HCT116 (cell line): ENCODE measurements around the gene ANKEF1. TPM values are rescaled to one million over a fixed set of nuclear protein-coding genes. Genes with fewer than 3 reads are reported as not detected.

Source experiments
- ATAC-seq: fragments of 200-7000 bp; cut with Tn5 transposase; 2 replicates; pipeline ENCODE4 v1.9.1; 2020; ENCODE audit warnings: mild to moderate bottlenecking, moderate library complexity
- BruUV-seq: library from RNA; stranded (reverse); fragments of 400-500 nt; replicated peaks from 2 replicates; lab custom pipeline; 2021; lab: Mats Ljungman, UMichigan
- CTCF ChIA-PET: fragments of 300-600 bp; sonication (Branson Sonifier 250); formaldehyde crosslinking; loops from one replicate; lab custom pipeline; 2021; ENCODE audit warnings: antibody characterized with exemption; lab: Charles Lee
- POLR2A ChIA-PET: fragments of 300-600, 350-600 bp; sonication (Branson Sonifier 250); formaldehyde crosslinking; loops from one replicate; lab custom pipeline; 2021; ENCODE audit warnings: antibody characterized with exemption; lab: Charles Lee
- RAD21 ChIA-PET, 2 experiments: fragments of 300-600 bp; sonication (Branson Sonifier 250); formaldehyde crosslinking; loops; one replicate each; lab custom pipeline; 2023; ENCODE audit warnings: low total read pairs in 2 of 2; ENCODE audit not compliant: uncharacterized antibody in 2 of 2, unreplicated experiment in 2 of 2, low non-redundant PET in 1 of 2; lab: Charles Lee
- DNase-seq: peaks from one replicate; pipeline ENCODE4 v3.0.0-alpha.2; 2010; ENCODE audit warnings: low read depth, low spot score
- H2AFZ ChIP-seq: fragments of 200-600 bp; shearing (Covaris generic), sonication (generic); 2 replicates; pipeline ENCODE4 v1.6.1; 2017; ENCODE audit warnings: low read depth, mixed run types, mixed read lengths, antibody characterized with exemption, low read length; ENCODE audit not compliant: poor library complexity, severe bottlenecking
- H3K27ac ChIP-seq: 2 replicates; pipeline ENCODE4 v1.5.1; 2012; ENCODE audit warnings: low read depth, low read length
- H3K27me3 ChIP-seq: fragments of 200-600 bp; sonication (generic); 2 replicates; pipeline ENCODE4 v1.6.1; 2016; ENCODE audit warnings: mixed run types, low read length, mixed read lengths; ENCODE audit not compliant: insufficient read depth
- H3K36me3 ChIP-seq, 2 experiments: fragments of 200-500 bp in 1 of 2; fragments of 200-600 bp in 1 of 2; sonication (Bioruptor generic) in 1 of 2; sonication (generic) in 1 of 2; 2 replicates each; pipeline versions ENCODE4 v1.5.1 to v1.6.1; 2014 to 2016; ENCODE audit warnings: low read length in 2 of 2, inconsistent platforms in 1 of 2, mixed read lengths in 1 of 2, mixed run types in 1 of 2; ENCODE audit not compliant: insufficient read depth in 2 of 2, control insufficient read depth in 1 of 2
- H3K4me1 ChIP-seq, 2 experiments: fragments of 200-600 bp in 1 of 2; sonication (generic) in 1 of 2; 2 replicates each; pipeline versions ENCODE4 v1.5.1 to v1.6.1; 2012 to 2017; ENCODE audit warnings: low read length in 2 of 2, inconsistent platforms in 1 of 2, mild to moderate bottlenecking in 1 of 2, mixed read lengths in 1 of 2, mixed run types in 1 of 2, moderate library complexity in 1 of 2; ENCODE audit not compliant: insufficient read depth in 2 of 2, control insufficient read depth in 1 of 2
- H3K4me2 ChIP-seq: fragments of 200-600 bp; sonication (generic); 2 replicates; pipeline ENCODE4 v1.6.1; 2017; ENCODE audit warnings: mixed run types, low read length, mixed read lengths
- H3K4me3 ChIP-seq, 2 experiments: fragments of 200-600 bp in 1 of 2; sonication (generic) in 1 of 2; replicated peaks in 1 of 2; 2 replicates each; pipeline ENCODE4 v1.5.1; 2011 to 2016; ENCODE audit warnings: low read length in 2 of 2, control low read depth in 1 of 2, low read depth in 1 of 2, mild to moderate bottlenecking in 1 of 2, mixed read lengths in 1 of 2, mixed run types in 1 of 2
- H3K79me2 ChIP-seq: fragments of 200-600 bp; sonication (generic); 2 replicates; pipeline ENCODE4 v1.6.1; 2017; ENCODE audit warnings: mild to moderate bottlenecking, mixed run types, low read length, moderate library complexity, mixed read lengths; ENCODE audit not compliant: insufficient read depth
- H3K9ac ChIP-seq: fragments of 200-600 bp; sonication (generic); 2 replicates; pipeline ENCODE4 v1.6.1; 2016; ENCODE audit warnings: low read length, mixed read lengths
- H3K9me2 ChIP-seq: fragments of 200-600 bp; sonication (generic), shearing (Covaris generic); 2 replicates; pipeline ENCODE4 v1.6.1; 2017; ENCODE audit warnings: mixed run types, mild to moderate bottlenecking, moderate library complexity; ENCODE audit not compliant: insufficient read depth
- H3K9me3 ChIP-seq, 2 experiments: fragments of 200-500 bp in 1 of 2; fragments of 200-600 bp in 1 of 2; sonication (Bioruptor generic) in 1 of 2; sonication (generic) in 1 of 2; 2 replicates each; pipeline ENCODE4 v1.6.1; 2014 to 2017; ENCODE audit warnings: low read length in 2 of 2, mixed read lengths in 2 of 2, inconsistent platforms in 1 of 2, low read depth in 1 of 2, mild to moderate bottlenecking in 1 of 2, mixed run types in 1 of 2, moderate library complexity in 1 of 2; ENCODE audit not compliant: control insufficient read depth in 1 of 2, insufficient read depth in 1 of 2
- H4K20me1 ChIP-seq: fragments of 200-600 bp; sonication (generic), shearing (Covaris generic); 2 replicates; pipeline ENCODE4 v1.6.1; 2017; ENCODE audit warnings: mixed run types, mild to moderate bottlenecking, moderate library complexity; ENCODE audit not compliant: insufficient read depth
- CEBPB ChIP-seq: IDR thresholded peaks from 2 replicates; pipeline ENCODE4 v1.6.1; 2012; ENCODE audit warnings: low read depth
- EGR1 ChIP-seq: IDR thresholded peaks from 2 replicates; pipeline ENCODE4 v1.6.1; 2012; ENCODE audit warnings: low read depth
- ELF1 ChIP-seq: IDR thresholded peaks from 2 replicates; pipeline ENCODE4 v1.6.1; 2012; ENCODE audit warnings: low read depth, borderline replicate concordance
- EZH2 ChIP-seq: fragments of 200-600 bp; sonication (generic); IDR thresholded peaks from 2 replicates; pipeline ENCODE4 v1.6.1; 2017; ENCODE audit warnings: antibody characterized with exemption, mixed run types
- EZH2phosphoT487 ChIP-seq: fragments of 200-600 bp; IDR thresholded peaks from 2 replicates; pipeline ENCODE4 v1.6.1; 2018; ENCODE audit warnings: antibody characterized with exemption, borderline replicate concordance
- POLR2A ChIP-seq: IDR thresholded peaks from 2 replicates; pipeline ENCODE4 v1.7.0; 2011; ENCODE audit warnings: borderline replicate concordance; ENCODE audit not compliant: insufficient read depth, insufficient read length; ENCODE audit errors: extremely low read depth
- POLR2AphosphoS5 ChIP-seq: IDR thresholded peaks from 2 replicates; pipeline ENCODE4 v1.6.1; 2011; ENCODE audit warnings: mild to moderate bottlenecking, low read depth, low read length, moderate library complexity
- RAD21 ChIP-seq: IDR thresholded peaks from 2 replicates; pipeline ENCODE4 v1.6.1; 2012; ENCODE audit warnings: low read depth, mild to moderate bottlenecking
- SIN3A ChIP-seq: IDR thresholded peaks from 2 replicates; pipeline ENCODE4 v1.6.1; 2012; ENCODE audit warnings: low read depth
- SP1 ChIP-seq: IDR thresholded peaks from 2 replicates; pipeline ENCODE4 v1.6.1; 2012; ENCODE audit warnings: low read depth
- SRF ChIP-seq: IDR thresholded peaks from 2 replicates; pipeline ENCODE4 v1.6.1; 2012; ENCODE audit warnings: low read depth
- TCF7L2 ChIP-seq: IDR thresholded peaks from 2 replicates; pipeline ENCODE4 v1.7.0; 2011; ENCODE audit warnings: borderline replicate concordance, inconsistent platforms; ENCODE audit not compliant: insufficient read depth, insufficient read length; ENCODE audit errors: extremely low read depth
- YY1 ChIP-seq: IDR thresholded peaks from 2 replicates; pipeline ENCODE4 v1.6.1; 2011; ENCODE audit warnings: low read length, low read depth, moderate library complexity, mild to moderate bottlenecking; ENCODE audit not compliant: insufficient replicate concordance; ENCODE audit errors: extremely low read depth
- ZNF274 ChIP-seq: fragments of 200-500 bp; sonication (Bioruptor generic); IDR thresholded peaks from 2 replicates; pipeline ENCODE4 v1.6.1; 2014; ENCODE audit warnings: mild to moderate bottlenecking, low read depth, low read length, inconsistent platforms
- intact Hi-C: fragments of 100-400 bp; cut with micrococcal nuclease; formaldehyde crosslinking; loops from 2 replicates; pipeline ENCODE4 v1.10.0; 2022
- total RNA-seq: library from RNA; stranded (reverse); gene quantifications from one replicate; pipeline ENCODE4 v1.2.1, GENCODE V29; 2021; ENCODE audit not compliant: unreplicated experiment
- TF ChIP-seq, protein P1 (sequence below): IDR thresholded peaks from 2 replicates; pipeline ENCODE4 v1.6.1; 2011; ENCODE audit warnings: mild to moderate bottlenecking, low read length, moderate library complexity; ENCODE audit not compliant: insufficient replicate concordance; ENCODE audit errors: extremely low read depth
- TF ChIP-seq, protein P2 (sequence below): IDR thresholded peaks from 2 replicates; pipeline ENCODE4 v1.6.1; 2012

The ANKEF1 gene
- total RNA-seq, 1 experiment from 2014 or later = 15.8 TPM

DNA sequence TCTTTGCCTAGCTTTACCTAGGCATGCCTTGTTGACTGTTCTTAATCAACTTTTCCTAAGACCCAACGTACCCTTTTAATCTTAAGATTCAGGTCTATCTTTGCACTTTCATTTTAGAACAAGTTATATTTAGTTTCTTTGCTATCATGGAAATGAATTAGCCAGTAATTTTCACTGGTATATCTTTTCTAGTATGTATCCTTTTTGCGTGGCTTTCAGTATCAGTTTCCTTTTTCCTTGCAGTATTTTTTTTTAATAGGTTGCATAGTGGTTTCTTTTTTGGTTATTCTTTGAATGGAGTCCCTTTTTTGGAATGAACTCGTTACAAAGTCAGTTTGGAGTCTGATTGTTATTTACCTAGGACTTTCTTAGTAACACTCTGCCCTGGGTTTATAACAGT lies 7.3 kb downstream of the ANKEF1 start:
- CTCF ChIA-PET = no interaction called here
- peaks cover 9 to 18% of the 10 kb centered on the region in 2 experiments; a peak in 3 of 4 replicates for H3K36me3 ChIP-seq

More for the DNA sequence above, 7.3 kb downstream of the ANKEF1 start:
- Histone ChIP-seq H3K4me1 (peaks cover 5 to 17% of the 10 kb centered on the region in 2 experiments; a peak in 3 of 4 replicates), H3K4me3 (no peak overlapping the region), H3K9ac (no peak overlapping the region), H3K9me3 (no peaks in the 10 kb centered on the region), H3K27ac (no peak overlapping the region), H3K9me2 (no peaks in the 10 kb centered on the region), H3K79me2 (no peaks in the 10 kb centered on the region), H2AFZ (no peak overlapping the region), H3K4me2 (no peak overlapping the region), H3K27me3 (no peaks in the 10 kb centered on the region), H4K20me1 (no peaks in the 10 kb centered on the region)
- ATAC-seq = no peak
- ChIA-PET RAD21 (no interaction called here), POLR2A (no interaction called here)
- intact Hi-C loops = no loop called here
- TF ChIP-seq EZH2phosphoT487 (no peak), ZNF274 (no peak), TCF7L2 (no peak), SRF (no peak), SIN3A (no peak), CEBPB (no peak), EZH2 (no peak), EGR1 (no peak), POLR2A (no peak), POLR2AphosphoS5 (no peak), YY1 (no peak), SP1 (no peak), ELF1 (no peak), RAD21 (no peak)
- TF ChIP-seq, protein P1, sequence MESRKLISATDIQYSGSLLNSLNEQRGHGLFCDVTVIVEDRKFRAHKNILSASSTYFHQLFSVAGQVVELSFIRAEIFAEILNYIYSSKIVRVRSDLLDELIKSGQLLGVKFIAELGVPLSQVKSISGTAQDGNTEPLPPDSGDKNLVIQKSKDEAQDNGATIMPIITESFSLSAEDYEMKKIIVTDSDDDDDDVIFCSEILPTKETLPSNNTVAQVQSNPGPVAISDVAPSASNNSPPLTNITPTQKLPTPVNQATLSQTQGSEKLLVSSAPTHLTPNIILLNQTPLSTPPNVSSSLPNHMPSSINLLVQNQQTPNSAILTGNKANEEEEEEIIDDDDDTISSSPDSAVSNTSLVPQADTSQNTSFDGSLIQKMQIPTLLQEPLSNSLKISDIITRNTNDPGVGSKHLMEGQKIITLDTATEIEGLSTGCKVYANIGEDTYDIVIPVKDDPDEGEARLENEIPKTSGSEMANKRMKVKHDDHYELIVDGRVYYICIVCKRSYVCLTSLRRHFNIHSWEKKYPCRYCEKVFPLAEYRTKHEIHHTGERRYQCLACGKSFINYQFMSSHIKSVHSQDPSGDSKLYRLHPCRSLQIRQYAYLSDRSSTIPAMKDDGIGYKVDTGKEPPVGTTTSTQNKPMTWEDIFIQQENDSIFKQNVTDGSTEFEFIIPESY = no peak
- TF ChIP-seq, protein P2, sequence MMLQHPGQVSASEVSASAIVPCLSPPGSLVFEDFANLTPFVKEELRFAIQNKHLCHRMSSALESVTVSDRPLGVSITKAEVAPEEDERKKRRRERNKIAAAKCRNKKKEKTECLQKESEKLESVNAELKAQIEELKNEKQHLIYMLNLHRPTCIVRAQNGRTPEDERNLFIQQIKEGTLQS = no peak
- no TSS peak for BruUV-seq
- DNase-seq = no peak
